ENCODE data around the gene TM2D3. TPM values are rescaled to one million over a fixed set of nuclear protein-coding genes. Genes with fewer than 3 reads are reported as not detected.

TM2D3 gene
- total and polyA plus RNA-seq, 2 donors (not counting 3 experiments of a cell fraction or from before 2014, with no cell fraction given) = 34.3 to 51.5 TPM

DNA sequence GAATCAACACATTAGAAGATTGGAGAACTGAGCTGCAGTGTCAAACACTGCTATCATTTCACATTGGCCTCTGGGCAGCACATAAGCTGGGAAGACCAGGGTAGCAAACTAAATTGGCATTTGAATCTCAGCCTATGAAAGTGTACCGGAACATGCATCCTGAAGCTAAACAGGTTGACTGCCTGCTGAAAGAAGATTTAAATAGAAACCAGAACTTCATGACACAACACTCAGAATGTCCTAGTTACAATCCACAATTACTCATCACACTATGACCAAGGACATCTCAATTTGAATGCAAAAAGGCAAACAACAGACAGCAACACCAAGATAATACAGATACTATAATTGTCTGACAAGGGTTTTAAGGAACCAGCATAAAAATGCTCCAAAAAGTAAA, 26.2 kb downstream of the TM2D3 start:
- H3K9me1 ChIP-seq (replicated peaks; ENCODE audit: control insufficient read depth, extremely low read depth, insufficient read depth, low read length) = no peaks in the 10 kb centered on the region
- ChIA-PET POLR2A (no interaction called here), CTCF (no interaction called here)
- H3K4me2 ChIP-seq (ENCODE audit: insufficient read depth, low read length) = no peak overlapping the region
- H3K9ac ChIP-seq (replicated peaks; ENCODE audit: extremely low read depth, insufficient read depth, low read length) = no peak overlapping the region
- no peaks in the 10 kb centered on the region for H4K20me1 ChIP-seq (replicated peaks; ENCODE audit: control insufficient read depth, extremely low read depth, insufficient read depth, low read length)
- H3K4me3 ChIP-seq (replicated peaks in 1 of 3; ENCODE audit: insufficient read depth in 1 of 3, low read depth in 1 of 3, low read length in 3 of 3) = no peak overlapping the region
- dilution Hi-C loops (cut with MboI; ENCODE audit: extremely low pct_ligation_motif_present, low sequenced_read_pairs) = no loop called here
- H3K4me1 ChIP-seq (ENCODE audit: control insufficient read depth, extremely low read depth, insufficient read depth, low read length) = no peaks in the 10 kb centered on the region
- TF ChIP-seq JUN (IDR thresholded peaks at IDR 0.05; ENCODE audit: borderline replicate concordance, insufficient read depth, insufficient read length, low read depth) (no peak), GATA2 (IDR thresholded peaks at IDR 0.05; ENCODE audit: insufficient read depth, insufficient read length, low read depth, low read length) (no peak), POLR2A (IDR thresholded peaks at IDR 0.05; ENCODE audit: low read depth, low read length) (no peak), FOS (IDR thresholded peaks at IDR 0.05; ENCODE audit: borderline replicate concordance, insufficient read depth, low read length) (no peak), EZH2 (IDR thresholded peaks at IDR 0.05; ENCODE audit: borderline replicate concordance, low read depth, low read length, severe bottlenecking) (no peak), MYC (IDR thresholded peaks at IDR 0.05; ENCODE audit: low read depth, low read length) (no peak), POLR2AphosphoS5 (IDR thresholded peaks at IDR 0.05; ENCODE audit: insufficient read depth, low read depth, low read length) (no peak)
- TF ChIP-seq, protein P1, sequence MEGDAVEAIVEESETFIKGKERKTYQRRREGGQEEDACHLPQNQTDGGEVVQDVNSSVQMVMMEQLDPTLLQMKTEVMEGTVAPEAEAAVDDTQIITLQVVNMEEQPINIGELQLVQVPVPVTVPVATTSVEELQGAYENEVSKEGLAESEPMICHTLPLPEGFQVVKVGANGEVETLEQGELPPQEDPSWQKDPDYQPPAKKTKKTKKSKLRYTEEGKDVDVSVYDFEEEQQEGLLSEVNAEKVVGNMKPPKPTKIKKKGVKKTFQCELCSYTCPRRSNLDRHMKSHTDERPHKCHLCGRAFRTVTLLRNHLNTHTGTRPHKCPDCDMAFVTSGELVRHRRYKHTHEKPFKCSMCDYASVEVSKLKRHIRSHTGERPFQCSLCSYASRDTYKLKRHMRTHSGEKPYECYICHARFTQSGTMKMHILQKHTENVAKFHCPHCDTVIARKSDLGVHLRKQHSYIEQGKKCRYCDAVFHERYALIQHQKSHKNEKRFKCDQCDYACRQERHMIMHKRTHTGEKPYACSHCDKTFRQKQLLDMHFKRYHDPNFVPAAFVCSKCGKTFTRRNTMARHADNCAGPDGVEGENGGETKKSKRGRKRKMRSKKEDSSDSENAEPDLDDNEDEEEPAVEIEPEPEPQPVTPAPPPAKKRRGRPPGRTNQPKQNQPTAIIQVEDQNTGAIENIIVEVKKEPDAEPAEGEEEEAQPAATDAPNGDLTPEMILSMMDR (IDR thresholded peaks at IDR 0.05; ENCODE audit: extremely low read depth in 1 of 2, insufficient read depth in 1 of 2, low read depth in 1 of 2, low read length in 2 of 2) = no peak
- TF ChIP-seq, protein P2, sequence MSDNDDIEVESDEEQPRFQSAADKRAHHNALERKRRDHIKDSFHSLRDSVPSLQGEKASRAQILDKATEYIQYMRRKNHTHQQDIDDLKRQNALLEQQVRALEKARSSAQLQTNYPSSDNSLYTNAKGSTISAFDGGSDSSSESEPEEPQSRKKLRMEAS (IDR thresholded peaks at IDR 0.05; ENCODE audit: insufficient read depth, insufficient read length) = no peak
- FAIRE-seq = no peak
- BruUV-seq (replicated peaks) = no TSS peak
- H2AFZ ChIP-seq (ENCODE audit: low read depth, low read length) = no peak overlapping the region
- no peaks in the 10 kb centered on the region for H3K36me3 ChIP-seq (ENCODE audit: control insufficient read depth in 2 of 2, extremely low read depth in 1 of 2, insufficient read depth in 2 of 2, low read length in 2 of 2)
- H3K27ac ChIP-seq (ENCODE audit: insufficient read depth, low read depth, low read length) = no peak overlapping the region
- no peaks in the 10 kb centered on the region for H3K27me3 ChIP-seq (ENCODE audit: control insufficient read depth in 2 of 2, insufficient read depth in 2 of 2, low read length in 2 of 2)
- DNase-seq (ENCODE audit: low read depth, low spot score) = no peak
- intact Hi-C loops (cut with micrococcal nuclease) = no loop called here
- no peaks in the 10 kb centered on the region for H3K9me3 ChIP-seq (replicated peaks; ENCODE audit: control insufficient read depth, insufficient read depth, low read length)
- no peaks in the 10 kb centered on the region for H3K79me2 ChIP-seq (ENCODE audit: control insufficient read depth, insufficient read depth, low read length)
